Upper lobe of left lung (tissue), 4 donors: ENCODE data around the gene RHOT1.

Experiments
- EP300 ChIP-seq, 4 donors: sonication (generic); formaldehyde crosslinking; IDR thresholded peaks; one replicate each; pipeline ENCODE4 v1.5.1; 2017; ENCODE audit warnings: antibody characterized with exemption in 4 of 4, control low read depth in 2 of 4
- TF ChIP-seq, protein P1 (sequence below), 6 experiments: fragments of 450-650 bp in 4 of 6; fragments of 200-600 bp in 2 of 6; sonication (generic) in 2 of 6; IDR thresholded peaks; one replicate each; pipeline ENCODE4 v1.5.1; 2016 to 2019; ENCODE audit warnings: antibody characterized with exemption in 6 of 6

DNA sequence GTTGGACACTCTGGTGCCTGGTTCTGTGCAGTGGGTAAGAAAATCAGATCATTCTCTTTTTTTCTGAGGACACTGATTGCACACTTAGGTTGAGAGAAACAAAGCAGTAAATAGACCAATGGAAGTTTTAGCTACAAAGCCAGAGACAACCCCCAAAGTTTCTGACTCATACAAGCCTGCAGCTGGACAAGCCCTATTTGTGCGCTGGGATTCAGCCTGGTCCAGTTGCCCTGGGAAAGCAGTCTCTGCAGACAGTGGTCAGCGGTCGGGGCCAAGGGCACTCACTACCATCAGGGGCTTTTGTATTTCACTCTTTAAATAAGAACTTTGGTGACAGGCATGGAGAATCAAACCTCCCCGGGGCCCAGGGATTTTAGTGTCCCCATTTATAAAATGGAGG lies 117.3 kb downstream of the RHOT1 start:
- TF ChIP-seq, protein P1, sequence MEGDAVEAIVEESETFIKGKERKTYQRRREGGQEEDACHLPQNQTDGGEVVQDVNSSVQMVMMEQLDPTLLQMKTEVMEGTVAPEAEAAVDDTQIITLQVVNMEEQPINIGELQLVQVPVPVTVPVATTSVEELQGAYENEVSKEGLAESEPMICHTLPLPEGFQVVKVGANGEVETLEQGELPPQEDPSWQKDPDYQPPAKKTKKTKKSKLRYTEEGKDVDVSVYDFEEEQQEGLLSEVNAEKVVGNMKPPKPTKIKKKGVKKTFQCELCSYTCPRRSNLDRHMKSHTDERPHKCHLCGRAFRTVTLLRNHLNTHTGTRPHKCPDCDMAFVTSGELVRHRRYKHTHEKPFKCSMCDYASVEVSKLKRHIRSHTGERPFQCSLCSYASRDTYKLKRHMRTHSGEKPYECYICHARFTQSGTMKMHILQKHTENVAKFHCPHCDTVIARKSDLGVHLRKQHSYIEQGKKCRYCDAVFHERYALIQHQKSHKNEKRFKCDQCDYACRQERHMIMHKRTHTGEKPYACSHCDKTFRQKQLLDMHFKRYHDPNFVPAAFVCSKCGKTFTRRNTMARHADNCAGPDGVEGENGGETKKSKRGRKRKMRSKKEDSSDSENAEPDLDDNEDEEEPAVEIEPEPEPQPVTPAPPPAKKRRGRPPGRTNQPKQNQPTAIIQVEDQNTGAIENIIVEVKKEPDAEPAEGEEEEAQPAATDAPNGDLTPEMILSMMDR (IDR thresholded peaks at IDR 0.05): no peak
- TF ChIP-seq EP300 (IDR thresholded peaks at IDR 0.05): no peak
